ENCODE data around the gene PIGV. TPM values are rescaled to one million over a fixed set of nuclear protein-coding genes. Genes with fewer than 3 reads are reported as not detected.
"Not testable (repeated sequence)": the region's sequence is repeated elsewhere in the genome, so short reads cannot be mapped to it uniquely, and the experiment has no call there.

Gene PIGV
- total RNA-seq, 2 experiments from 2014 or later, result 27.3 to 31.6 TPM

DNA sequence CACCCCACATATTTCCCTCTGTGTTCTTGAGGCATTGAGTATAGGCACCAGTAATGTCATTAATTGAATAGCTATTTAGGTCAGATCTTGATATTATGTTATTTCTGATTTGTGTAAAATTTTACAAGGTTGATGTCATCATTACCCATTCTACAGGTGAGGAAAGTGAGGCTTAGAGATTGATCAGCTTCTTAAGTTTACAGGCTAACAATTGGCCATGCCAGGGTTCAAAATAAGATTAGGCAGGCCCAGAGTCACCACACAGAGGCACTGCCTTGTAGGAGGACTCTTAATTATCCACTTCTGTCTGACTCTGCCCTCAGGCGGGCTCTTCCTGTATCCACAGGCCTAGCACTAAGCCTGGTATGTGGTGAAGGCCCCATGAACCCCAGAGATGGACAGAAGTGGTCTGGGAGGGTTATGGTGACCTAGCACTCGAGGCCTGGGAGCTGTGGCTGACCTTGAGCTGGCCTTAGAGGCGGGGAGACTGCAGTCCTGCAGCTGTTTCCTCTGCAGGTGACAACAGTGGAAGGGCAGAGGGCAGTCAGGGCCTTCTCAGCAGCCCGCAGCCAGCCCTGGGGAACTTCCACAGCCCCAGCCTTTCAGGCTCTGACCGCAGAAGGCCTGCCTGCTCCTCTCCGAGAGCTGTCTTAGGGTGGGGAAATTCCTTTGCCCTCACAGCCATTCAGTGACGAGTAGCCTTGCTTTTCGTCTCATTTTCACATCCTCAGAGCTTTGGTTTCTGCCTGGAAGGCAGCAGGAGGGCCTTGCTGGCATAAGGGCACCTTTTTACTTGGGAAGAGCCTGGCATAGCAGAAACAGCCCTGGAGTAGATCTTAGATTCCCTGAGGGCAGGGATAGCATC, 51.0 kb downstream of the PIGV start:
- ChIA-PET POLR2A (interaction anchor here (0.6 to 2.4 kb wide), 3 partner anchors 10 to 27 kb away, joined by 3 to 13 read pairs (median 4); no protein-coding TSS in a partner anchor), CTCF (interaction anchor here (0.7 to 1.8 kb wide), 6 partner anchors 10 to 240 kb away, joined by 3 to 8 read pairs (median 4); no protein-coding TSS in a partner anchor)

DNA sequence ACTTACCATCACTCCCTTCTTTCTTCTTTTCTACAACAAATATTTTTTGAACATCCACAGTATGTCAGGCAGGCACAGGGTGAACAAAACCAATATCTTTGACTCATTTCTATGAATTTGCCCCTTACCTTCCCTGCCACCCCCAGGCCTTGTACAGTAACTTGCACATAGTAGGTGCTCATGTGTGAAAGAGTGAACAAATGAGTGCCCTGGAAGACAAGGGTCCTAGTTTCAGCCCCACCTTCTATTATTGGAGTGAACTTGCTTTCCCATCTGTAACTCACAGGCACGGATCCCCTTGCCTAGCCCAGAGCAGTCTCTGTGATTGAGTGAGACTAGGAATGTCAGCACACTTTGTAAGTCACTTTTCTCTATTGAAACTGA, 51.6 kb downstream of the PIGV start:
- ChIA-PET POLR2A (interaction anchor here (0.7 to 2.4 kb wide), 2 partner anchors 11 to 26 kb away, joined by 3 to 13 read pairs; no protein-coding TSS in a partner anchor), CTCF (interaction anchor here (0.7 to 1.8 kb wide), 3 partner anchors 10 to 237 kb away, joined by 3 to 8 read pairs (median 4); no protein-coding TSS in a partner anchor)

GRCh38 chr1:26839779-26840178, 52.0 kb downstream of the PIGV start:
- ChIA-PET POLR2A (interaction anchor here (0.7 kb wide), 1 partner anchor 11 kb away, joined by 3 read pairs; no protein-coding TSS in a partner anchor), CTCF (no interaction called here)

DNA sequence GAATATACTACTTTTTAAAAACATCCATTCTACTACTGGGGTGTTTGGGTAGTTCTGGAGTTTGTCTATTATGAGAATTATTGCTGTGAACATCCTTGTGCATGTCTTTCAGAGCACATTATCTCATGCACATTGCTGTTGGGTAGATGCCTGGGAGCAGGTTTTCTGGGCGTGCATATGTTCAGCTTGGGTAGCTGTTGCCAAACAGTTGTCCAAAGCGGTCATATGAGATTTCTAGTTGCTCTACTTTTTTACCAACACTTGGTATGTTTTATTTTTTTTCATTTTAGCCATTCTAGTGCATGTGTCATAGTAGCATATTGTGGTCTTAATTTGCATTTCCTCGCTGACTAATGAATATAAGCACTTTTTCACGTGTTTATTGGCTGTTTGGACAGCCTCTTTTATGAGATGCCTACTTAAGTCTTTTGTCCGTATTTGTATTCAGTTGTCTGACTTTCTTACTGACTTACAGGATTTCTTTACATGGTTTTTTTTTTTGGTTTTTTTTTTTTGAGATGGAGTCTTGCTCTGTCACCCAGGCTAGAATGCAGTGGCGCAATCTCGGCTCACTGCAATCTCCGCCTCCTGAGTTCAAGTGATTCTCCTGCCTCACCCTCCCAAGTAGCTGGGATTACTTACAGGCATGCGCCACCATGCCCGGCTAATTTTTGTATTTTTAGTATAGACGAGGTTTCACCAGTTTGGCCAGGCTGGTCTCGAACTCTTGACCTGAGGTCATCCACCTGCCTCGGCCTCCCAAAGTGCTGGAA, 56.9 kb downstream of the PIGV start:
- CTCF ChIA-PET, result interaction anchor here (0.6 to 0.9 kb wide), 4 partner anchors 12 to 49 kb away, joined by 3 to 4 read pairs (median 3); no protein-coding TSS in a partner anchor

GRCh38 chr1:26847826-26848225, 60.1 kb downstream of the PIGV start:
- CTCF ChIA-PET, result not testable (repeated sequence)
- POLR2A ChIA-PET, result interaction anchor here (0.7 kb wide), 1 partner anchor 10 kb away, joined by 3 read pairs; no protein-coding TSS in a partner anchor

More for the DNA sequence above, 56.9 kb downstream of the PIGV start:
- POLR2A ChIA-PET, result no interaction called here

Other genes starting within 250 kb of the PIGV start
- 10 to 100 TPM; 85.7 to 87.5 TPM for gene ARID1A, start 91.9 kb upstream of the PIGV start, total RNA-seq
- gene ZDHHC18, start 38.7 kb downstream of the PIGV start, total RNA-seq, result 10 to 100 TPM; 61.3 to 64.4 TPM
- gene SFN, start 75.2 kb downstream of the PIGV start, total RNA-seq, result under 1 TPM; 0.21 to 0.27 TPM
- 10 to 100 TPM; 73.0 to 78.4 TPM for gene GPN2, start 102.3 kb downstream of the PIGV start, total RNA-seq
- 10 to 100 TPM; 14.5 to 15.2 TPM for gene GPATCH3, start 112.5 kb downstream of the PIGV start, total RNA-seq
- gene NR0B2, start 126.0 kb downstream of the PIGV start, total RNA-seq, result not detected
- 100 to 1,000 TPM; 160 to 161 TPM for gene NUDC, start 133.8 kb downstream of the PIGV start, total RNA-seq
- gene KDF1, start 172.5 kb downstream of the PIGV start, total RNA-seq, result under 1 TPM in 1 of 2 experiments, not detected in 1; 0.15 TPM
- gene TRNP1, start 205.7 kb downstream of the PIGV start, total RNA-seq, result under 1 TPM; 0.55 to 0.99 TPM
- gene TENT5B, start 224.9 kb downstream of the PIGV start, total RNA-seq, result not detected

All from activated CD8-positive, alpha-beta memory T cell treated with anti-CD3 and anti-CD28 coated beads for 36 hours (primary cell).